Testis (tissue), 2 donors: ENCODE data around the gene SNED1.

Experiments used
- CTCF ChIP-seq, 3 experiments: fragments of 450-650 bp in 2 of 3; fragments of 200-600 bp in 1 of 3; sonication (generic) in 1 of 3; IDR thresholded peaks; one replicate each; pipeline ENCODE4 v1.5.1; 2016 to 2019; ENCODE audit warnings: antibody characterized with exemption in 3 of 3, mild to moderate bottlenecking in 2 of 3, moderate library complexity in 1 of 3
- POLR2A ChIP-seq: fragments of 450-650 bp; IDR thresholded peaks from one replicate; pipeline ENCODE4 v1.6.1; 2017; ENCODE audit warnings: antibody characterized with exemption, mild to moderate bottlenecking, moderate library complexity

GRCh38 chr2:241092677-241093076 is 94.3 kb downstream of the SNED1 start:
- TF ChIP-seq CTCF (IDR thresholded peaks at IDR 0.05) (no peak), POLR2A (no peak)
